GM19372 (cell line): ENCODE measurements around the gene PDLIM1.
A peak's percentile ranks its signal among the peaks of the same experiment; 100 is the strongest.
"Not testable (repeated sequence)": the region's sequence is repeated elsewhere in the genome, so short reads cannot be mapped to it uniquely, and the experiment has no call there.

Experiments used
- ATAC-seq: cut with Tn5 transposase; IDR thresholded peaks from one replicate; pipeline ENCODE4 v1.9.1; 2021; ENCODE audit warnings: mild to moderate bottlenecking, low read depth, moderate library complexity; ENCODE audit not compliant: unreplicated experiment

PDLIM1 gene

DNA sequence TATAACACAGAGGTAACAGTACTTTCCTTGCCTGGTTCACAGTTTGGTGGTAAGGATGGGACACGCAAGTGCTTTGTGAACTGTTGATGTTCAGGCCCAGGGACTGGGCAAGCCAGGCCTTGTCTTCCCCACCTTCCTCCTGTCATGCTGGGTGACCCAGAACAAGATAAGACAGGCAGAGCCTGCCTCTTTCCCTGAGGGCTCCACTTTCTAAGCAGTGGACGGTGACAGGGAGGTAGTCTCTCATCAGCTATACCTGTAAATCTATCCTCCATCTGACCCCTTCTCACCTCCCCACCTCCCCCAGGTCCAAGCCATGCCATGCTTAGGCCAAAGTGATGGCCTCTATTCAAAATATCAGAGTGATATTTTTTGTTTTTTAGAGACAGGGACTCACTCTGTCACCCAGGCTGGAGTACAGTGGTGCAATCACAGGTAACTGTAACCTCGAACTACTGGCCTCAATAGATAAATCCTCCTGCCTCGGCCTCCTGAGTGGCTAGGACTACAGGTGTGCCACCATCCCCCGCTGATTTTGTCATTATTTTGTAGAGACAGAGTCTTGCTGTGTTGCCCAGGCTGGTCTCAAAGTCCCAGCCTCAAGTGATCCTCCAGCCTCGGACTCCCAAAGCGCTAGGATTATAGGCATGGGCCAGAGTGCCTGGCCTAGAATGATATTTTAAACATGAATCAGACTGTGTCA lies 42.8 kb downstream of the PDLIM1 start:
- ATAC-seq, result no peak

DNA sequence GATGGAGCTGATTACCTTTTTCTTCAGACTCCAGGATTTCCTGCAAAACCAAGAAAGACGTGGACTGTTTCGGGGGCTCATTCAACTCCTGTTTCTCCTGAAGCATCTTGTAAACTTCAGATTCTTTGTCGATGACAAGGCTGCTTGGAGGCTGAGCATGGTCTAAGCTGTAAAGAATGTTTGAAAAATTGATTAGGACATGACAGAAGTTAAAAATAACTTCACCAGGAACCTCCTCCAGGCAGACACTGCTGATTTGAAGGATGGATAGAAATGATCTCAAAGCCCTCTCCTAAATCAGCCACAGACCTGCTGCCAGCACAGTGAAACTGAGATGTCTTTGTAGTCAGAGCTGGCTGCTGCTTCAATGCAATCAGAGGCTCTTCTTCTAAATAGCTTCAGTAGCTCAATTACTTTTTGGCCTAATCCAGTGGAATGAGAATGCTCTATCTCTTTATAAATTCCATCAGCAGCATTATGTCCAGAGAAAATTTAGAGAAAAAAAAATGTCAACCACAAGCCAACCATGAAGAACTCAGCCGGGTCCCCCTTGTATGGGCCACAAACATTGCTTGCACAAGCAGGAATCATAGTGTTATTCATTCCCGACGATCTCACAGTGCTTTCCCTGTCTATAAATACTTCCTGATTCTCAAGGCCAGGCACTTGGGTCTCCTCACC lies 43.5 kb downstream of the PDLIM1 start:
- ATAC-seq, result no peak

DNA sequence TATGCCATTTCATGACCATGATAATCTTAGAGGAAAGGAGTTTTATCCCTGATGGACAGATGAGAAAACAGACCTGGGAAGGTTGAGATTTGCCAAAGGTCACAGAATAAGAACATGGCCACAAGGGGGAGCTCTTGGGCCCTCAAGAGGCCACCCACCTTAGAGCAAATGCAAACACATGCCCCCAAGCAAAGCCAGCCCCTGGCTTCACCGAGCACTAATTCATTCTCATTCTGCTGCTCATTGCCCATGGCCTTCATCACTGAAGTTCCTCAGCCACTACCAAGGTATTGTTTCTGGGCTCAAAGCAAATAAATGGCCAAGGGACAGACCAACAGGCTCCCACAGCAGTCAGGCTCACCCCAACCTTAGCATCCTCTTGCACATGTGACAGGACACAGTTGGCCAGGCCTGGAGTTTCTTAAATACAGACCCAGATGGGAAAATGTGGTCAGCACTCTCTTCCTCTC lies 44.2 kb downstream of the PDLIM1 start:
- ATAC-seq, result no peak

DNA sequence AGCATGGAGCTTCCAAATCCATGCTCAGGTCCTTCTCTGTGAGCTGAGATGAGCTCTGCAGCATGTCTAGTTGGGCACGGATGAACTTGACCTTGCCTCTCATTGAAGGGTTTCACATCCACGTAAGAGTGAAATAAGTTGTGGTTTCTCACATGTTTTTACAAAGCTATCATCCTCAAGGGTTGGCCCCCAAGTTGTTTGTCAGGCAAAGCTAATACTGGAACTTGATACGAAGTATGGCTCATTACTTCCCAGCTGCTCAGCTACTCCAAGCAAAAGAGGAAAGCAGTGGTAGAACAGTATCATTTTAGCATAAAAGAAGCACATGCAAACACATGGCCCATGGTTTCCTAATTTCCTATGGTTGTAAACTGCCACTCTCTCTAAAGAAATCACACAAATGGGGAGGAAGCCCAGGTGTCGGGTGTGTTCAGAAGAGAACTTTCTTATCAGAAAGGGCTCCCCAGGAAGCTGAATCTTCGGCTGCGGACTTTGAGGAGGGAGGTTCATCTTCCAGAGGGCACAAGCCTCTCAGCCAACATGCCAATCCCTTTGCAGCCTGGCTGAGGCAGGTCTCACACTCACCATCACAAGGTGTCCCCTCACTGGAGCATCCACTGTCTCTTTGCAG lies 45.3 kb downstream of the PDLIM1 start:
- peak; percentile 82 for ATAC-seq

DNA sequence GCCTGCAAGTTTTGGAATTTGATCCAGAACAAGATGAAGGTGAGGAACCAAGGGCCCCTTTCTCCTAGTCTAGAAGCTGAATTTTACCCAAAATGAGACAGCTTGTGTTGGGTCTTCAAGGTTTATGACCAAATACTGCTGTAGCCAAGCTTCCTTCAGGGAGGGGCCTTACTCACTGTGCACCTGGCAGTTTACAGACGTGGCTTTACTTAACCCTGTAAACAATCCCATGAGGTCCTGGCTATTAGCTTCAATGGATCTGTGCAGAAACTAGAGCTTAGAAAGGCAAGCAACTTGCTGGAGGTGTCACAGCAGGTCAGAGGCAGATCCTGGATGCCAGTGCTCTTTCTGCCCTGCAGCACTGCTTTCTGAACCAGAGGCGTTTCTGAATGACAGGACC lies 46.7 kb downstream of the PDLIM1 start:
- no peak for ATAC-seq

DNA sequence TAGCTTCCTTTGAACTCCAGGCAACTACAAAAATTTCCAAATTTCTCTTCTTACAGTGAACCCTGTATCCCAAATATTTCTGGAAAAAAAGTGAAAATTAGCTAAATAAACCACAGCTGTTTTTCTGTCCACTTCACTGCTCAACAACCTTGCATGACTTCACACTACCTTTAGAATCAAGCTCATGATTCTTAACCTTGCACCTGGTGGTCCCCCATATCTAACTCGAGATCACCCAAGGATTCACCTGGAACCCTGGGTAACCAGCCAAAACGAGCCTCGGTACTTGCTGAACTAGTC lies 47.5 kb downstream of the PDLIM1 start:
- ATAC-seq, result no peak

DNA sequence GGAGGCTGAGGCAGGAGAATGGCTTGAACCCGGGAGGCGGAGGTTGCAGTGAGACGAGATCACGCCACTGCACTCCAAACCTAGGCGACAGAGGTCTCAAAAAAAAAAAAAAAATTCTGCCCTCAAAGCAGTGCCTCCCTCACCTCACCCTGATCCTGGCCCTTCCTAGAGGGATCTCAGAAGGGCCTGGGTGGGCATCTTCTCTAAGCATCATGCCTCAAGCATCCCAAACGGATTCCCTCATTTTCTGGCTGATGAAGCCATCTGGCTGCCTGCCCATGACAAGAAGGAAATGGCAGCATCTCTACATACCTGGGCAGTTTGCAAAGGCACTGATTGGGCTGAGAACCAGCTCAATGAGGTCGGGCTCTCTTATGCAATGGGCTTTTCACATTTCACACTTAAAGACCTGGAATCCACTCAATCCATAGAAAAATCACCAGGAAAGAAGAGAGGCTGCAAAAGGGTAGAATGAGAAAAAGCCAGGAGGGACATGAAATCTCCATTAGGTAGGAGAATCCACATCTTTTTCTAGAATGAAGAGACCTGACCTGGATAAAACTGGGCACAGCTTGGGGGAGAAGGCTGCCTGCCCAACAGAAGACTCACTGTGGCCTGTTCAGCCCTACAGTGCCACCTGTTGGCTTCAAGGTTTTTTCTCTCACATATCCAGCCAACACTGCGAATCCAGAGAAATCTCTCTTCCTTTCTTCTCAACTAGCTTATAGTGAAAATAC lies 48.1 kb downstream of the PDLIM1 start:
- no peak for ATAC-seq

DNA sequence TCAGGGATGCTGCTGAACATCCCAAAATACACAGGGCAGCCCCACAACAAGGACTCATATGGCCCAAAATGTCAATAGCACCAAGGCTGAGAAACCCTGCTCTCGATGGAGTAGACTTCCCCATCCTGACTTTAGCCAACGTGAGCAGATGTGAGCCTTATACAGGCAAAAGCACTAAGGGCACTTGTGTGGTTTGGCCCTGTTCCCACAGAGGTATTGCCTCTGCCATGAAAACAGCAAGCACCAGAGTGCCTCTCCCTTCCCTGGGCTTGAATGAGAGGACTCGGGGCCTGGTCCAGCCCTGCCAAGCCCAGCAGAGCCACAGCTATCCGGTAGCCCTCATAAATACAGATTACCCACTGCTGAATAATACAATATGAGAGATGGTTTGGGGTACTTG lies 49.3 kb downstream of the PDLIM1 start:
- ATAC-seq, result no peak

DNA sequence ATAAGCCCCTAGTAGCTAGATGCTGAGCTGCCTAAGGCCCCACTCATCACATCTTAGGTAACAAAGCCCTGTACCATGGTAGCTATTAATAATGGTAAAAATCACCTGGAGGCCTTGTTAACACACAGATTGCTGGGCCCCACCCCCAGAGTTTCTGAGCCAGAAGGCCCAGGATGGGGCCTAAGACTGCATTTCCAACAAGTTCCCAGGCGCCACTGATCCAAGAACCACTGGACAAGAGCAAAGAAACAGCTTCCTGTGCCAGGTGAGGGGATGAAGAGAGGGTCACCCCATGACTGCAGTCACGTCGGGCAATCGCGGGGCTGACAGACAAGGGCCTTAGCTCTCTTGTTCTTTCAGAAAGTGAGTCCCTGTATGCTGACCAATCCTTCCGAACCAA lies 50.0 kb downstream of the PDLIM1 start:
- ATAC-seq, result no peak

DNA sequence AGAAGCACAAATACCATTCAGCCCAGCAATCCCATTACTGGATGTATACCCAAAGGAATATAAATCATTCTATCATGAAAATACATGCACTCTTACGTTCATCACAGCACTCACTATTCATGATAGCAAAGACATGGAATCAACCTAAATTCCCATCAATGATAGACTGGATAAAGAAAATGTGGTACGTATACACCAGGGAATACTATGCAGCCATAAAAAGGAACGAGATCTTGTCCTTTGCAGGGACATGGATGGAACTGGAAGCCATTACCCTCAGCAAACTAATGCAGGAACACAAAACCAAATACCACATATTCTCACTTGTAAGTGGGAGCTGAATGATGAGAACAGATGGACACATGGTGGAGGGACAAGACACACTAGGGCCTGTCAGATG lies 50.7 kb downstream of the PDLIM1 start:
- not testable (repeated sequence) for ATAC-seq

DNA sequence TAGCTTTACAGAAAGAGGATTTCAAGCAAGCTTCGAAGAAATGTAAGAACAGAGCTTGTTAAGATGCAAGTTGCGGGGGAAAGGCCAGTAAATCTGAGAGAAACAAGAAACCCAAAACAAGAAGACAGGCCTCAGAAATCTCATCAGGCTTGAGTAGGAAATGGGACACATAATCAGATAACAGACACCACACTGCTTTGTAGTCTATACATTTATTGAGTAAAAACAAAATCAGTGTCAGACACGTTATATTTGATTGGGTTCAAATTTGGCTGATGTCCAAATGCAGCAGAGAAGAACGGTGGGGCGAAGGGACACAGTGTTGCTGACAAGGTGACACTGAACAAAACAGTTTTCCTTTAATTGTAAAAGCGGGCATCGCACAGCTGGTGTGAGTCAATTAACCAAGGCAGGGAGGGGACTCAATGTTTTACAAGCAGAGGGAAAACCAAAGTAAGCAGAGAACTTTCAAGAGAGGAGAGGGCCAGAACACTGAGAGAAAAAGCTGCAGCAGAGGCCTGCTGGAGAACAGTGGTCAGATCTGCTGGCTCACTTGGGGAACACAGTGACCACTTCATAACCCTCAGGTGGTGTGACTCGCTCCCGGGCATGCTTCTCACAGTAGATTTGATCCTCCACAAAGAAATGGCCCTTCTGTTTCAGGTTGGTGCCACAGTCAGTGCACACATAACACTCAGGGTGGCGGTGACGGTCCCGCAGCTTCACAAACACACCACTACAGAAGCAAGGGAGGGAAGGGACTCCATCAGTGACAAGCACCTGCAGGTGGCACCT lies 53.2 kb downstream of the PDLIM1 start:
- no peak for ATAC-seq

DNA sequence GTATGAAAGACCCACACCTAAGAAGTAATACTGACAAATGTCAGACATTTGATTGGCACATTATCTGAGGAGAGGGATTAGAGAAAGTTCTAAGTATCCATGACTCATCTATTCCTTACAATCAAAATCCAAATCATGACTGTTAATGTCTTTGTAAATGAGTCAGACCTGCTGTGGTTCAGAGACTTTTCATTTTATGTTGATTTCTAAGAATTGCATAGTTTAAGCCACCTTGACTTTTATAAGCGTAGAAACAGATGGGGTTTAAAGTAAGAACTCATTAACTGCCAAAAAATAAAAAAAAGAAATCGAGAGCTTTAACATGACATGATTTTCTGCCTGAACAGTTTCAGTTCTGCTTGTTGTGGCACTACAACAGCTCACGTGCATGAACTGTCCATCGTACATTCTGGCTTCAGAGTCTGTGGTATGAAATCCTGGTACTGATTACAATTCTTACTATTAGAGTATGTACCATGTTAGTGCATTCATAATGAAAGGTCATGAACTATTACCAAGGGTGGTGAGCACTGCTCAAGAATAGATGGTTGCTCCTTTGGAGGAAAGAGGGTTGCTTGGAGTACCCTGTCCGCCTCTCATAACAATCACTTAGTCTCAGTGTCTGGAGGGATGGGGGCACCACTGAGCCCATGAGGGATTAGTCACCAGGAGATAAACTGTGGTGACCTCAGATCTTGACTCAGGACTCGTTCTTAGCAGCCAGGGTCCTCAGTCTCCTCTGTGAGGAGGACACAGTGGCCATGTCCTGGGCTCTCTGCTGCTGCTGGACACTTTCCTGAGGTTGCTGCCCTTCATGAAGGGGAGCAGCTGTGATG lies 54.5 kb downstream of the PDLIM1 start:
- peak; percentile 96 for ATAC-seq

DNA sequence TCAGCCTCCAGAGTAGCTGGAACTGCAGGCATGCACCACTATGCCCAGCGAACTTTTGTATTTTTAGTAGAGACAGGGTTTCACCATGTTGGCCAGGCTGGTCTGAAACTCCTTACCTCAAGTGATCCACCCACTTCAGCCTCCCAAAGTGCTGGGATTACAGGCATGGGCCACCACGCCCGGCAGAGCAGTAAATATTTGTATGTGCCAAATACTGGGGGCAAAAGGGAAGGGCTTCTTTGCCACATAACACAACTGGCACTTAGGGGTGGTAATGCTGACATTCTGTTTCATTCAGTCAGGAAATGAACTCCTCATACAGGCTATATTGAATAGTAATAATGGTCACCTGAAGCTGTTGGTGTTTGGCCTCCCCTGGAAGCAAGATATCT lies 55.1 kb downstream of the PDLIM1 start:
- no peak for ATAC-seq

DNA sequence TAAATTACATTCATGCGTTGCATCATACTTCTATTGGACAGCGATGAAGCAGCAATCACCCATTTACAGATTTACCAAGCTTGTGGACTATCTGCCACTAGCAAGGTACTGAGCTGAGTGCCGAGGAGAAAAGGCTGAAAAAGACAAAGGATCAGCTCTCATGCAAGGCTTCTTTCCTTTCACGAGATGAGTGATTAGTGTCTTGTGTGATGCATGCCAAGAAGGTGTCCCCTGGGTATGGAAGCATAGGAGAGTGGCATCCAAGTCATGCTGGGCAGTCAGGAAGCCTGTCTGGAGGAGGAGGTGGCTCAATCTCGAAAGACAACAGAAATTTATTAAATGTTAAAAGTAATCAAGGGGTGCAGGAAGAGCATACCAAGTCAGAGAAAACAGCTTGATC lies 55.9 kb downstream of the PDLIM1 start:
- ATAC-seq, result no peak

DNA sequence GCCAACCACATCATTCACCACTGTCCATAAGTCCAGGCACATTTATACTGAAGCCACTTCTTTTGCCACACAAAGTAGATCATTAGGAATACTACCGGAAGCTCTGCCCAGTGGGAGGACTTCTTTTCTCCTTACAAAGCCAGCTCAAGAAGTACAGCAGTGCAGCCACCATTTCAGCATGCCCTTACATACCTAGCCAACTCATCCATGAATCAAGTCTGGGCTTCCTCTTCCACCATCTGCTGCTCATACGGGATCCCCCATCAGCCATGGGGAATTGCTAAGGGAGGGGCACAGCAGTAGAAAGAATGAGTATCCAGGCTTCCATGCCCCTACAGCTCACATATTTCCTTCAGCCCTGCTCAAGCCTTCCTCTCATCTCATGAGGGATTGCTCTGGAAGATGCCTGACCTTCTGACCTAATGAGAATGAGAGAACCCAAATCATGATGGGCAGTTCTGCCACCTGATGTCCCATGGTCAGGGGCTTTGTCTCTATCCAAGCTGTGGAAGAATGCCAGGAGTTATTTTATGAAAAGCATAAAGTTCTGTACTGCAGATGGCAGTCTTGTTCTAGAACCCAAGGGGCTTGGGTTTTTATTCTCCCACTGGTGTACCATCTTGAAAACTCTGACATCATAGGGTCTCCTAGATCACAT lies 57.3 kb downstream of the PDLIM1 start:
- no peak for ATAC-seq

DNA sequence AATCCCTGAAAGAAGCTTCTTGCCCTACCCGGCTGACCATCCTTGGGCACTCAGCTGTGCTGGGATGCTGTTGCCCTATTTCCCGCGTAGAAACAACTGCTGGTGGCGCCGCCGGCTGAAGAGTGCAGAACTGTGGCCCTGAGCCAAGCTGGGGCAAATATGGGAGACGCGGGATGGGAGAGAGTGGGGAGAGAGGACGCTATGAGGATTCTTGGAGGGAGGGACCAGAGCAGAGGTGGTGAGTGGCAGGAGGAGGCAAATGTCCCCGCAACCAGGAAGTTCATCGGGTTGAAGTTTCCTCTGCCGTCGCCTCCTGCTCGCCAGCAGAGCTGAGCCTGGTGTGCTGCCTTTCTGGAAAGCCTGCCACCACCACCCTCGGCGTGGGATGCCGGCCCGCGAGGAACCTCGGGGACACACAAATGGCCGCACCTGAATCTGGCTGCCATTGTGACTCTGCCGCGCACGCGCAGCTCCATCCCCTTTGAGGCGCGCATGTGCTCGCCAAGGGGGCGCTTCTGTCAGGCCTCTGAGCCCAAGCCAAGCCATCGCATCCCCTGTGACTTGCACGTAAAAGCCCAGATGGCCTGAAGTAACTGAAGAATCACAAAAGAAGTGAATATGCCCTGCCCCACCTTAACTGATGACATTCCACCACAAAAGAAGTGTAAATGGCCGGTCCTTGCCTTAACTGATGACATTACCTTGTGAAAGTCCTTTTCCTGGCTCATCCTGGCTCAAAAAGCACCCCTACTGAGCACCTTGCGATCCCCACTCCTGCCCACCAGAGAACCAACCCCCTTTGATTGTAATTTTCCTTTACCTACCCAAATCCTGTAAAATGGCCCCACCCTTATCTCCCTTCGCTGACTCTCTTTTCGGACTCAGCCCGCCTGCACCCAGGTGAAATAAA lies 59.9 kb downstream of the PDLIM1 start:
- peak; percentile 82 for ATAC-seq

DNA sequence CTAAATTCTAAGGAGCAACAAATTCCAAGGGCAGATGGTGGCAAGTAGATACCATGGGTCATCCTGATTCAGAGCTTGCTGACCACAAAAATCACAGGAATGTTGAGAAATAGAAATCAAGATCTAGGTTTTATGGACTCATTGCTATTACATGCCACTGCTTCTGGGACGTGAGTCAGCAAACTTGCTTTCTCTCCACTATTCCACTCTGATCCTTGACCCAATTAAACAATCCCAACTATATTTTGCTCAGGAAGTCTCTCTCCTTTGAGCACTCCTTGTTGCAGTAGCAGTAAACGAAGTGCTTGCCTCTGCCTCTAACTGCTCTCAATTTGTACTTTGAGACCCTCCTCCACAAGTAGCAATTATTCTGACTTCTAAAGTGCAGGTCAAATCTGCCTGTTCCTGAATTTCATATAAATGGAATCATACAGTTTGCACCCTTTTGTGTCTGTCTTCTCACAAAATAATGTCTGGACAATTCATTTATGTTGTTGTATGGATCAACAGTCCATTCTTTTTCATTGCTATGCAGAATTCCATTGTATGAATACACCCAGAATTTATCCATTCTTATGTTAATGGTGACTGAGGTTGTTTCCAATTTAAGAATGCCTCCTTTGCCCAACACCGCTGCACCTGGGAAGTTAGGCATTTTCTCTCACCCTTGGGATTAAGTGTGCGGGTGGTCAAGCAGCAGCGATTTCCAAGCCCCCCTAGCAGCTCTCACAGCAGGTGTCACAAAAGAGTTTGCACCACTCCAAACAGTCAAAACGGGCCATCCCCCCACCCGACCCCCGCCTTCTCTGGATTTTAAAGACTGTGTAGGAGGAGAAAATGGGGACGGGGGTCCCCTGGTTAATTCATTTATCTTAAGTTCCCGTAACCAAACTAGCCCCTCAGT lies 60.8 kb downstream of the PDLIM1 start:
- no peak for ATAC-seq
